Measurements from ENCODE around the gene ADCK2.
A peak's percentile ranks its signal among the peaks of the same experiment; 100 is the strongest.
"Not testable (repeated sequence)": the region's sequence is repeated elsewhere in the genome, so short reads cannot be mapped to it uniquely, and the experiment has no call there.

Gene ADCK2

GRCh38 chr7:140646931-140647647, 25.7 kb upstream of the ADCK2 start:
- DNase-seq: peak; percentile 48

GRCh38 chr7:140649556-140650205, 23.1 kb upstream of the ADCK2 start:
- DNase-seq: no peak

- DNase-seq: no peak
Observed at GRCh38 chr7:140650367-140650766, 22.4 kb upstream of the ADCK2 start.

DNA sequence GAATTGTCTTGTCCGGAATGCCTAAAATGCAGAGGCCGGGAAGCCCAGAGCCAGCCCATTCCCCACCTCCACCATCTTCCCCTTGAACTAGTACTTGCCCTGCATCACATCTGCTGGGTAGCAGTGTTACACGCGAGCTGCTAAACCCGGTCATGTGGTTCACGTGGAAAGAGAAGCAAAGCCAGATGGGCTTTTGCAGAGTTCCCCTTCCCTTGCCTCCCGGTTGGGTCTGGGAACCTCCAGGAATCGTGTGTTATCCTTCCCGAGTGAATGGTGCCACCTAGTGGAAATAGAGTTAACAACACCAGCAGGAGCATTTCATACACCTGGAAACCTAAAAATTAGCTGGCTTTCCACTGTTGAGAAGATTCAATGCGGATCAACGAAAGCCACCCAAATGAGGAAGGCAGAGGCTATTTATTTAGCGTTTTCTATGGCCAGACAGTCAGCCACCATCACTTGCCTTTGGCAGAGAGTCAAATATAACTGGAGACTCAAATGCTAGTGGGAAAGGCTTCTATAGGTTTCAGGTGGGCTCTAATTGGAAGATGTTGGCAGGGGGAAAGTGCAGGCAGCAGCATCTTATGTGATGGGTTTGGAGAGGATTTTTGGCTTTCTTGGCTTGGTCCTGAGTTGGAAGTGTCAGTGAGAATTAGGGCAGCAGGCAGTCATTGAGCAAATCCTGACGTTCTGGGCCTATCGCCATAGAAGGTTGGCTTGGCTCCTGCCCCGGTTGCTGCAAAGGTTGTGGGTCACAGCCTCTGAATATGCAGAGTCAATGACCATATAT, 19.2 kb upstream of the ADCK2 start:
- peak; percentile 66 for DNase-seq

GRCh38 chr7:140654109-140654387, 18.7 kb upstream of the ADCK2 start:
- DNase-seq: no peak

DNA sequence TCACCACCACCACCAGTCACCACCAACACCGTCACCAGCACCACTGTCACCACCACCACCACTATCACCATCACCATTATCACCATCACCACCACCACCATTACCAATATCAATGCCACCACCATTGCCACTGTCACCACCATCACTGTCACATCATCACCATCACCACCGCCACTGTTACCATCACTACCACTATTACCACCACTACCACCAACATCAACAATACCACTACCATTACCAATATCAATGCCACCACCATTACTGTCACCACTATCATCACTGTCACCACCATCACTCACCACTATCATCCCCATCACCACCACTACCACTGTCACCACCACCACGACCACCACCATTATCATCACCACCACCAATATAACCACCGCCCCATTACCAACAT, 18.1 kb upstream of the ADCK2 start:
- DNase-seq: no peak

DNA sequence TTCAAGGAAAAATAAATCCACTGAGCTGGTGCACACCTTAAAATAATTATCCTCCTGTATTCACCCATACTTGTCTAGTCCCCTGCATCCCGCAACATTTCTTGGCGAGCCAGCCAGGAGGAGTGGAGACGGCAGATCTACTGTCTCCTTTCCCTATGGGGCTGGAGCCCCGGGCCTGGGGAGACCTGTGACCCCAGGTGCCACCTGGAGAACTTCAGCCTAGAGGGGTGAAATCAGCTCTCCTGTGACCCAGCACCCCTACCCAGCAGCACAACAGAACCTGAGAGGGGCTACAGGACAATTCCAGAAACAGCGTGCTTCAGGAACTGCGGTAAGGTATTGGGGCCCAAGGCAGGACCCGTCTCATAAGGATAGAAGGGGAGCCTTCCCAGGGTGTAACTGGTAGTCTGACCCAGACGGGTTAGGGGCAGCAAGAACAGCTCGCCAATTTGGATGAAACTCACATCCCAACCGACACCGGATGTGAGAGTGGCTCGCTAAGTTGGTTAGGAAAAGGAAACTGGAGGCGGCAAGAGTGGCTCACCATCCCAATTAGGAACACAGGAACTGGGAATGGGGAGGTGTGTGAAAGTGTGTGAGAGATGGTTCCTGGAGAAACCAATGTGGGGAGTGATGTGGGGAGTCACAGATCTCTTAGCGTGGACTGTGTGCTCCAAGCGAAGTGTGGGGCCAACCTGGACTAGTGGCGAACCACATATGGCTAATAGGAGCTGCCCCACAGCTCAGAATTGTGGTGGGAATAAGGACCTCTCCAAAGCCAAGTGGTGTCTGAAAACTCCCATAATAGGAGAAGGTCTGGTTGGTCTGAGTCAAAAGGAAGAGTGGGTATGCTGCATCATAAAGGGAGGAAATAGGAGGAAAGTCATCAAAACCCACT, 17.0 kb upstream of the ADCK2 start:
- no peak for DNase-seq

- no peak for DNase-seq
Observed at GRCh38 chr7:140656548-140657515, 15.9 kb upstream of the ADCK2 start.

DNA sequence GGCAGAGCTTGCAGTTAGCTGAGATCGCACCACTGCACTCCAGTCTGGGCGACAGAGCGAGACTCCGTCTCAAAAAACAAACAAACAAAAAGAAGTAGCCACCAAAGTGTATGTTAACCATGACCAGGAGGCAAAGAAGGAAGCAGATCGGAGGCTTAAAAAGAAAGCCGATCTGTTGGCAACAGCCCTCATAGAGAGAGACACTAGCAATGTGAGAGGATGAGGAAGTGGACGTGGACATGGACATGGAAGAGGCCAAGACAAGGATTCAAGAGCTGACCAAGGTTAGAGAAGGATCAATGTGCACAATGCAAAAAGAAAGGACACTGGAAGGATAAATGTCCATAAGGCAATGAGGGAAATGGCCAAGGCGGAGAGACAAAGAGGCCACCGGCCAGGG, 14.9 kb upstream of the ADCK2 start:
- DNase-seq: no peak

- no peak for DNase-seq
Observed at GRCh38 chr7:140659856-140660255, 12.9 kb upstream of the ADCK2 start.

GRCh38 chr7:140661124-140661523, 11.6 kb upstream of the ADCK2 start:
- no peak for DNase-seq

DNA sequence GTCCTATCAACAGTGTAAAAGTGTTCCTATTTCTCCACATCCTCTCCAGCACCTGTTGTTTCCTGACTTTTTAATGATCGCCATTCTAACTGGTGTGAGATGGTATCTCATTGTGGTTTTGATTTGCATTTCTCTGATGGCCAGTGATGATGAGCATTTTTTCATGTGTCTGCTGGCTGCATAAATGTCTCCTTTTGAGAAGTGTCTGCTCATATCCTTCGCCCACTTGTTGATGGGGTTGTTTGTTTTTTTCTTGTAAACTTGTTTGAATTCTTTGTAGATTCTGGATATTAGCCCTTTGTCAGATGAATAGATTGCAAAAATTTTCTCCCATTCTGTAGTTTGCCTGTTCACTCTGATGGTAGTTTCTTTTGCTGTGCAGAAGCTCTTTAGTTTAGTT, 9.8 kb upstream of the ADCK2 start:
- not testable (repeated sequence) for DNase-seq

- DNase-seq: no peak
Observed at GRCh38 chr7:140667476-140667875, 5.3 kb upstream of the ADCK2 start.

- DNase-seq: no peak
Observed at GRCh38 chr7:140668641-140669040, 4.1 kb upstream of the ADCK2 start.

DNA sequence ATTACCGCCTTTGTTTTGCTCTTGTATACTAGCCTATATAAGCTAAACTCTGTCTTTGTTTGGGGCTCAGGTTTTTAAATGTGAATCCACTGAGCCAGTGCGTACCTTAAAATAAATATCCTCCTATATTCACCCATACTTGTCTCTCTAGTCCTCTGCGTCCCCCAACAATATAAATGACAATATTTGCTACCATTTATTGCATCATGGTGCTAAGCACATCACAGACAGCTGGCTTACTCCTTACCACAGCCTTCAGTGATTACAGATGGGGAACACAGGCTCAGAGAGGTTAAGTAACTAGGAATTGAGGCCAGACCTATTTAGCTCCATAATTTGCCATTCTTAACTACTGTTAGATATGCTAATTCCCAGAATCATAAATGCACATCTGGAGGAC, 3.4 kb upstream of the ADCK2 start:
- DNase-seq: no peak

- DNase-seq: not testable (repeated sequence)
Observed at GRCh38 chr7:140669862-140670261, 2.9 kb upstream of the ADCK2 start.

DNA sequence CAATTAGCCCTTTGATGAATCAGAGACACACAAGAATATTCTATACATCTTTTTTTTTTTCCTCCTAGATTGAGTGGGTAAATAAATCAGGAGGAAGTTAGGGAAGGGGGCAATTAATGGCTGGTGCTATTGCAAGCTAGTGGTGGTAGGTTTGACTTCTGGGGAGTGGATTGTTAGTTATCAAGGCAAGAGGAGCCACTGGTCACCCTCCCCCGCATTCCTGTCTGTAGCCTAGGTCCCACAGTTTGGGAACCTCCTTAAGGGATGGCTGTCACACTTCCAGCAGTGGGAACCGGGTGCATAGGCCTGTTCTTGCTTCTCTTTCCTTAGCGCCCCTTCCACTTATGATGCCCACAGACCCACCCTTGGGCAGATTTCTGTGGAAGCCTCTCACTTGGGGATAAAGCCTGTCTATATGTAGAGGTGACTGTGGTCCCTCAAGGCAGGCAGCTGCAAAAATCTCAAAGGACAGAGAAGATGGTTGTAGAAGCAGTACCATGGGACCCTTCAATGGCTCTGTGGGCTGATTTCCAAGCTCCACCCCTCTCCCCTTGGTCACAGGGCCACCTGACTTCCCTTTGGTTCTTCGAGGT, 2.3 kb upstream of the ADCK2 start:
- no peak for DNase-seq

GRCh38 chr7:140671966-140672365, 779 bp upstream of the ADCK2 start:
- no peak for DNase-seq

DNA sequence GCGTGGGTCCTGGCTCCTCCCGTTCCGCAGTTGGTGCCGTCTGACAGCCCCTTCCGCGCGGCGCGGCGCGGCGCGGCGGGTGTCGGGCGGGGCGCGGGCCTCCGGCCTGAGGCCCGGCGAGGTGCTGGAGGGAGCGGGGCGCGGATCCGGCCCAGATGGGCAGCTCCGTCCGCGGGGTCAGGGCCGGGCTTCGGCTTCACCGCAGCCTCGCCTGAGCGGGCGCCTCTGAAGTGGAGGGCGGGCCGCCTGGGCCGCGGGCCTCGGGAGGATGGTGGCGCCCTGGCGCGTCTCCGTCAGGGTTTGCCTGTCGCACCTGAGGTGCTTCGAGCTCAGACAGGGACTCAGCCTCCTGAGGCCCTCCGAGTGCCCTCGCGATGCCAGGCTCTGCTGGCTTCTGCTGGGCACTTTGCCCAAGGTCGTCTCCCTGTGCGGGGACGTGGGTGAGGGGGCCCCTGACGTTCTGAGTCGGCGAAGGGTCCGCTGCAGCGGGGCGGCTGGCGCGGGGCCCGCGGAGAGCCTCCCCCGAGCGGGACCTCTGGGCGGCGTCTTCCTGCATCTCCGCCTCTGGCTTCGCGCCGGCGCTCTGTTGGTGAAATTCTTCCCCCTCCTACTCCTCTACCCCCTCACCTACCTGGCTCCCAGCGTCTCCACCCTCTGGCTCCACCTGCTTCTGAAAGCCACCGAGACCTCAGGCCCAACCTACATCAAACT, 473 bp downstream of the ADCK2 start:
- DNase-seq: peak; percentile 61

GRCh38 chr7:140673774-140674155, 1.0 kb downstream of the ADCK2 start:
- DNase-seq: no peak

GRCh38 chr7:140674356-140674800, 1.6 kb downstream of the ADCK2 start:
- no peak for DNase-seq
